Measurements from ENCODE around the gene SLA2.

DNA sequence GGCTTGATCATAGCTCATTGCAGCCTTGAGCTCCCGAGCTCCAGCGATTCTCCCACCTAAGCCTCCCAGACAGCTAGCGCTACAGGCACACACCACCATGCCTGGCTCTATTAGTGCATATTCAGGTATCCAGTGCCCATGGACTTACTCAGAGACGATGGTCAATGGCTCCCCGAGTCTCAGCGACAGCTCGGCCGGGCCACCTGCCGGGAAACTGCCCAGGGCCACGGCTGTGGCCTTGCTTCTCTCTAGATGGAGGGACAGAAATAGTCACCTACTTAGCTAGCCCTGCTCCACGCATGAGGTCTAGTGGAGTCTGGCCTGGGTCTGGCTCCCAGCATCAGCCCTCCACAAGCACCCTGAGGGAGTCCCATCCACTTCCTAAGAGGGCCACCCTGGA lies 11.7 kb downstream of the SLA2 start:
- TF ChIP-seq, protein P1, sequence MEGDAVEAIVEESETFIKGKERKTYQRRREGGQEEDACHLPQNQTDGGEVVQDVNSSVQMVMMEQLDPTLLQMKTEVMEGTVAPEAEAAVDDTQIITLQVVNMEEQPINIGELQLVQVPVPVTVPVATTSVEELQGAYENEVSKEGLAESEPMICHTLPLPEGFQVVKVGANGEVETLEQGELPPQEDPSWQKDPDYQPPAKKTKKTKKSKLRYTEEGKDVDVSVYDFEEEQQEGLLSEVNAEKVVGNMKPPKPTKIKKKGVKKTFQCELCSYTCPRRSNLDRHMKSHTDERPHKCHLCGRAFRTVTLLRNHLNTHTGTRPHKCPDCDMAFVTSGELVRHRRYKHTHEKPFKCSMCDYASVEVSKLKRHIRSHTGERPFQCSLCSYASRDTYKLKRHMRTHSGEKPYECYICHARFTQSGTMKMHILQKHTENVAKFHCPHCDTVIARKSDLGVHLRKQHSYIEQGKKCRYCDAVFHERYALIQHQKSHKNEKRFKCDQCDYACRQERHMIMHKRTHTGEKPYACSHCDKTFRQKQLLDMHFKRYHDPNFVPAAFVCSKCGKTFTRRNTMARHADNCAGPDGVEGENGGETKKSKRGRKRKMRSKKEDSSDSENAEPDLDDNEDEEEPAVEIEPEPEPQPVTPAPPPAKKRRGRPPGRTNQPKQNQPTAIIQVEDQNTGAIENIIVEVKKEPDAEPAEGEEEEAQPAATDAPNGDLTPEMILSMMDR (IDR thresholded peaks at IDR 0.05; ENCODE audit: borderline replicate concordance, extremely low read depth, low read length, poor library complexity, severe bottlenecking) = no peak
- no peak for TF ChIP-seq EZH2 (IDR thresholded peaks at IDR 0.05; ENCODE audit: borderline replicate concordance, low read depth, low read length, severe bottlenecking)

All from DND-41 (cell line).